Fibroblast of lung (primary cell): ENCODE measurements around the gene BLOC1S5.

Experiments
- CTCF ChIP-seq, 2 donors: IDR thresholded peaks in 1 of 2; conservative IDR thresholded peaks in 1 of 2; 1 replicate in 1 of 2; 2 replicates in 1 of 2; pipeline ENCODE4 v1.5.1; 2011 to 2012; ENCODE audit warnings: low read length in 2 of 2, control low read depth in 1 of 2, inconsistent platforms in 1 of 2, low read depth in 1 of 2, mild to moderate bottlenecking in 1 of 2
- EZH2 ChIP-seq: IDR thresholded peaks from 2 replicates; pipeline ENCODE4 v1.5.1; 2012; ENCODE audit warnings: low read length, control low read depth, mild to moderate bottlenecking; ENCODE audit errors: missing control alignments

- no peak for TF ChIP-seq CTCF (conservative IDR thresholded peaks at IDR 0.05 in 1 of 2, IDR thresholded peaks at IDR 0.05 in 1 of 2; ENCODE audit: low read depth in 1 of 2, low read length in 2 of 2)
- TF ChIP-seq EZH2, result no peak
Measured at GRCh38 chr6:8074213-8074612, 10.0 kb upstream of the BLOC1S5 start.
